RWPE2 (cell line): ENCODE results near the gene LMX1A.
A peak's percentile ranks its signal among the peaks of the same experiment; 100 is the strongest.

Experiments
- ATAC-seq: fragments of 200-7000 bp; cut with Tn5 transposase; 3 replicates; pipeline ENCODE4 v1.9.1; 2021; ENCODE audit warnings: low read depth
- DNase-seq: peaks from one replicate; pipeline ENCODE4 v3.0.0-alpha.2; 2020; ENCODE audit warnings: low spot score
- H3K27ac ChIP-seq: fragments of 450-650 bp; 2 replicates; pipeline ENCODE4 v1.5.1; 2017; ENCODE audit warnings: mild to moderate bottlenecking; ENCODE audit not compliant: poor library complexity, severe bottlenecking
- H3K27me3 ChIP-seq: fragments of 250-450 bp; sonication (Bioruptor Pico); 2 replicates; pipeline ENCODE4 v1.5.1; 2021; ENCODE audit warnings: mild to moderate bottlenecking, moderate library complexity; ENCODE audit not compliant: insufficient read depth, poor library complexity, severe bottlenecking
- H3K36me3 ChIP-seq: fragments of 250-450 bp; sonication (Bioruptor Pico); 2 replicates; pipeline ENCODE4 v1.5.1; 2020; ENCODE audit warnings: low read depth, mild to moderate bottlenecking, moderate library complexity
- H3K4me1 ChIP-seq: fragments of 250-450 bp; sonication (Bioruptor Pico); 2 replicates; pipeline ENCODE4 v1.5.1; 2021; ENCODE audit warnings: mild to moderate bottlenecking, moderate library complexity; ENCODE audit not compliant: insufficient read depth, poor library complexity, severe bottlenecking
- H3K4me3 ChIP-seq: fragments of 250-450 bp; sonication (Bioruptor Pico); 2 replicates; pipeline ENCODE4 v1.5.1; 2021; ENCODE audit warnings: mild to moderate bottlenecking, moderate library complexity; ENCODE audit not compliant: severe bottlenecking
- H3K9me3 ChIP-seq: fragments of 250-450 bp; sonication (Bioruptor Pico); 2 replicates; pipeline ENCODE4 v1.5.1; 2021; ENCODE audit warnings: mild to moderate bottlenecking, moderate library complexity; ENCODE audit not compliant: severe bottlenecking
- CTCF ChIP-seq: fragments of 450-650 bp; IDR thresholded peaks from one replicate; pipeline ENCODE4 v1.5.1; 2017; ENCODE audit warnings: mild to moderate bottlenecking, moderate library complexity; ENCODE audit not compliant: poor library complexity, severe bottlenecking

Gene LMX1A

DNA sequence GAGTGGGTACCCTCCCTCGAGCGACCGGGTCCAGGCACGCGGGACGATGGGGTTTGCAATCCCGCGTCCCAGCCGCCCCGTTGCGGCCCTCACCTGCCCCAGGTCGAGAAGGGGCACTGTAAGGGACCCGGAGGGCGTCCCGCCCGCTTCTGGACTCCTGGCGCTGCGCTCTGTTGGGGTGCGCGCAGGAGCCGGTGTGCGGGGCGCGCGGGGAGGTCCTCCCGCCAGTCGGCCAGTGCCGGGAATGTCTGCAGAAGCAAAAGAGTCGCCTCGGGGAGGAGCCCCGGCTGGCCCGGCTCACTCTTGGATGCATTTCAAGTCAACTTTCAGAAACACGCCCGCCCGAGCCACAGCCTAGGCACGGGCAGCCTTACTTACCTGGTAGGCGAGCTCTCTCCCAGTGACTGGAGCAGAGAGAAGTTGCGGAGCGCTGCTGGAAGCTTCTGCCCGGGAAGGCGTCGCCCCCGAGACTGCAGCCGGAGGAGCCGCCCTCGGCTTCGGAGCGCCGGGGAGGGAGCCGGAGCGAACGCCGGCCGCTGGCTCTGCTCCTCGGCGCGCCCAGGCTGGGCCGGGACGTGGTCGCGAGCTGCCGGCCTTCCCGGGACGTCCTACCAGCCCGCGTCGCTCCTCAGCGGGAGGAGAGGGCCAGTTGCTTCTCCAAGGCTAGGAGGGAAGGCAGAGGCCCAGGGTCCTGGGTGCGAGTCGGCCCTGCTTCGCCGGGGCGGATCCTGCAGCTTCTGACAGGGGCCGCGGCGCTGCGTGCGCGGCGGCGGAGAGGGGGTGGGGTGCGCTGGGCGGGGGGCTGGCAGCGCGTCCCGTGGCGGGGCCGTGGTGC is at the start of gene LMX1A:
TSS of gene LMX1A (minus strand) at position 739 of the 835 bp plus-strand sequence. CDS start 1,156 bp downstream, outside the sequence.
- Histone ChIP-seq H3K4me3 (no peak within 1 kb of the TSS), H3K9me3 (no peaks in the 10 kb centered on the region), H3K4me1 (no peaks in the 10 kb centered on the region), H3K27me3 (peaks cover 71% of the 10 kb centered on the region), H3K27ac (no peak within 1 kb of the TSS), H3K36me3 (no peaks in the 10 kb centered on the region)
- ATAC-seq = peak; percentile 55
- TF ChIP-seq CTCF = no peak
- DNase-seq = no peak

- Histone ChIP-seq H3K27ac (no peak overlapping the region), H3K4me3 (no peak overlapping the region), H3K4me1 (no peaks in the 10 kb centered on the region), H3K9me3 (no peaks in the 10 kb centered on the region), H3K36me3 (no peaks in the 10 kb centered on the region), H3K27me3 (no peaks in the 10 kb centered on the region)
- peak; percentile 71; the same call in 2 of the 3 replicates for ATAC-seq
- no peak for DNase-seq
- peak; percentile 62 for TF ChIP-seq CTCF
Observed at GRCh38 chr1:165403835-165404482, 47.4 kb upstream of the LMX1A start.

DNA sequence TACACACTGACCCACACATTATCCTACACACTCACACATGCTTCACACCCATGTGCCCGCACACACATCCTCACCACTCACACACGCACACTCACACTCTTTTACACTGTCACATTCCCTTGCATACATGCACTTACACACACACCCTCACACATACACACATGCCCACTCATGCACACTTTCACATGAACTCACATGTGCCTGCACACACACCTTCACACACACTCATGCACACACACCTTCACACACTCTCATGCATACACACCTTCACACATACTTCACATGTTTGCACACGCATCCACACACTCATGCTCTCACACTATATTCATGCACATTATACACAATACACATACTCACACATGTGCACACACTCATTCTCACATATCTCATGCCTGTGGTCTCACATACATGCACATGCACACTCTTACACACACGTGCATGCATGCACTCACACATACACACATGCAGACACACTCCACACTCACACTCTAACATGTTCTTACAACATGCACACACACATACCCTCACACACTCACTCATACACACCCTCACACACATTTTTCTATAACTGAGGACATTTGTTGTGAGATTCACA is 46.1 kb upstream of the LMX1A start:
- no peaks in the 10 kb centered on the region for H3K9me3 ChIP-seq
- H3K36me3 ChIP-seq = no peaks in the 10 kb centered on the region
- H3K4me1 ChIP-seq = no peaks in the 10 kb centered on the region
- no peak overlapping the region for H3K27ac ChIP-seq
- DNase-seq = no peak
- no peak for TF ChIP-seq CTCF
- H3K27me3 ChIP-seq = no peaks in the 10 kb centered on the region
- no peak for ATAC-seq
- H3K4me3 ChIP-seq = no peak overlapping the region

DNA sequence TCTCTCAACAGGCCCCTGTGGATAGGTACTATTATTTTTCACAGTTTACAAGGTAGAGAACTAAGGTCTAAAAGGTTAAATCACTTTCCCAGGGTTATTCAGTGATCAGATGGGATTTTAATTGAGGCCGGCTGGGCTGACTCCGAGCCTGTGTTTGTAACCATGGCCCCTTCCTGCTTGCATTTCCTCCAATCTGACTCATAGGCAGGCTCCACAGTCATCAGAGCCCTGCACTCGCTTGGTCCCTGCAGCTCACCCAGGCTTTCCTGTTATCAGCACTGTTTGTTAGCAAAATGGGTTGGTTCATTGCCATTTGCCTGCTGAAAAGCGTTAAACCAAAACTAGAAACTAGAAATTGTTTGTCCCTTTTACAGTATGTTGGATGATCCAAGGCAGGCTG is 41.4 kb upstream of the LMX1A start:
- TF ChIP-seq CTCF = no peak
- Histone ChIP-seq H3K27ac (no peak overlapping the region), H3K4me3 (no peak overlapping the region), H3K9me3 (no peaks in the 10 kb centered on the region), H3K36me3 (no peaks in the 10 kb centered on the region), H3K27me3 (peaks cover 2% of the 10 kb centered on the region), H3K4me1 (no peaks in the 10 kb centered on the region)
- ATAC-seq (peak; percentile 75; the same call in 2 of the 3 replicates), DNase-seq (no peak)
